NT2/D1 (cell line): ENCODE results near the gene RELT.

Experiments used
- DNase-seq: peaks from one replicate; pipeline ENCODE4 v3.0.0-alpha.2; 2011; ENCODE audit warnings: low read depth, low spot score
- H3K27me3 ChIP-seq: 2 replicates; pipeline ENCODE4 v1.6.0; 2011; ENCODE audit warnings: mild to moderate bottlenecking; ENCODE audit not compliant: insufficient read length, insufficient read depth
- H3K36me3 ChIP-seq: 2 replicates; pipeline ENCODE4 v1.6.1; 2011; ENCODE audit warnings: mild to moderate bottlenecking, low read length, mixed read lengths; ENCODE audit not compliant: insufficient read depth, insufficient read length
- H3K4me1 ChIP-seq: 2 replicates; pipeline ENCODE4 v1.5.1; 2011; ENCODE audit not compliant: insufficient read depth, insufficient read length
- H3K4me3 ChIP-seq: 2 replicates; pipeline ENCODE4 v1.5.1; 2011; ENCODE audit warnings: low read depth; ENCODE audit not compliant: insufficient read length
- H3K9ac ChIP-seq: 2 replicates; pipeline ENCODE4 v1.6.0; 2011; ENCODE audit warnings: low read depth; ENCODE audit not compliant: insufficient read length
- H3K9me3 ChIP-seq: 2 replicates; pipeline ENCODE4 v1.5.1; 2011; ENCODE audit warnings: mild to moderate bottlenecking, low read length; ENCODE audit not compliant: insufficient read depth
- SUZ12 ChIP-seq: IDR thresholded peaks from 2 replicates; pipeline ENCODE4 v1.6.1; 2011; ENCODE audit not compliant: insufficient read length, insufficient read depth; ENCODE audit errors: extremely low read depth
- YY1 ChIP-seq: IDR thresholded peaks from 2 replicates; pipeline ENCODE4 v1.6.1; 2011; ENCODE audit not compliant: insufficient read length, insufficient read depth
- ZNF274 ChIP-seq: IDR thresholded peaks from 2 replicates; pipeline ENCODE4 v1.6.1; 2011; ENCODE audit warnings: mild to moderate bottlenecking, low read depth, low read length

RELT gene

GRCh38 chr11:73350908-73351636, 25.1 kb upstream of the RELT start:
- Histone ChIP-seq H3K4me1 (no peaks in the 10 kb centered on the region), H3K27me3 (no peaks in the 10 kb centered on the region), H3K4me3 (no peak overlapping the region), H3K9me3 (no peaks in the 10 kb centered on the region), H3K9ac (no peak overlapping the region), H3K36me3 (peaks cover 48% of the 10 kb centered on the region)
- DNase-seq, result no peak
- TF ChIP-seq YY1, result no peak
- TF ChIP-seq SUZ12, result no peak
- no peak for TF ChIP-seq ZNF274

GRCh38 chr11:73353422-73353821, 22.8 kb upstream of the RELT start:
- no peak for TF ChIP-seq YY1
- no peak for TF ChIP-seq ZNF274
- TF ChIP-seq SUZ12, result no peak
- Histone ChIP-seq H3K9me3 (no peaks in the 10 kb centered on the region), H3K9ac (no peak overlapping the region), H3K4me3 (no peak overlapping the region), H3K27me3 (no peaks in the 10 kb centered on the region), H3K36me3 (peaks cover 49% of the 10 kb centered on the region), H3K4me1 (no peaks in the 10 kb centered on the region)
- DNase-seq, result no peak

- no peak overlapping the region for H3K9ac ChIP-seq
- H3K4me1 ChIP-seq, result peaks cover 2% of the 10 kb centered on the region
- no peak overlapping the region for H3K4me3 ChIP-seq
- H3K27me3 ChIP-seq, result no peaks in the 10 kb centered on the region
- no peak for DNase-seq
- H3K36me3 ChIP-seq, result peaks cover 63% of the 10 kb centered on the region
- no peaks in the 10 kb centered on the region for H3K9me3 ChIP-seq
- TF ChIP-seq YY1 (no peak), ZNF274 (no peak), SUZ12 (no peak)
These were observed 21.1 kb upstream of the RELT start for GRCh38 chr11:73355109-73355508.

GRCh38 chr11:73356979-73357860, 19.0 kb upstream of the RELT start:
- DNase-seq, result no peak
- Histone ChIP-seq H3K4me3 (no peak overlapping the region), H3K9ac (no peak overlapping the region), H3K4me1 (peaks cover 3% of the 10 kb centered on the region), H3K9me3 (no peaks in the 10 kb centered on the region), H3K36me3 (peaks cover 80% of the 10 kb centered on the region), H3K27me3 (no peaks in the 10 kb centered on the region)
- TF ChIP-seq ZNF274 (no peak), SUZ12 (no peak), YY1 (no peak)

GRCh38 chr11:73358071-73358470, 18.1 kb upstream of the RELT start:
- DNase-seq, result no peak
- no peak for TF ChIP-seq ZNF274
- Histone ChIP-seq H3K27me3 (no peaks in the 10 kb centered on the region), H3K36me3 (peaks cover 80% of the 10 kb centered on the region), H3K9me3 (no peaks in the 10 kb centered on the region), H3K4me3 (no peak overlapping the region), H3K4me1 (peaks cover 9% of the 10 kb centered on the region), H3K9ac (no peak overlapping the region)

GRCh38 chr11:73359341-73359740, 16.9 kb upstream of the RELT start:
- no peak for DNase-seq
- no peaks in the 10 kb centered on the region for H3K9me3 ChIP-seq
- H3K4me1 ChIP-seq, result peaks cover 9% of the 10 kb centered on the region
- no peak overlapping the region for H3K9ac ChIP-seq
- peaks cover 83% of the 10 kb centered on the region for H3K36me3 ChIP-seq
- H3K27me3 ChIP-seq, result no peaks in the 10 kb centered on the region
- no peak overlapping the region for H3K4me3 ChIP-seq
- TF ChIP-seq ZNF274, result no peak
- no peak for TF ChIP-seq YY1
- no peak for TF ChIP-seq SUZ12

- no peaks in the 10 kb centered on the region for H3K9me3 ChIP-seq
- TF ChIP-seq YY1, result no peak
- no peak for TF ChIP-seq SUZ12
- TF ChIP-seq ZNF274, result no peak
These were observed 16.1 kb upstream of the RELT start for GRCh38 chr11:73359930-73360742.

More at GRCh38 chr11:73359930-73360742, 16.1 kb upstream of the RELT start:
- peaks cover 9% of the 10 kb centered on the region for H3K4me1 ChIP-seq
- peaks cover 88% of the 10 kb centered on the region for H3K36me3 ChIP-seq
- H3K4me3 ChIP-seq, result no peak overlapping the region
- peak overlapping the region; percentile 56 for H3K9ac ChIP-seq
- DNase-seq, result peak; percentile 35
- H3K27me3 ChIP-seq, result no peaks in the 10 kb centered on the region
